Measurements from ENCODE around the gene TRIM37.

The TRIM37 gene

GRCh38 chr17:58998871-58999270 lies 107.8 kb downstream of the TRIM37 start:
- intact Hi-C loops (cut with DNase I), result no loop called here

GRCh38 chr17:58997756-58998553 lies 108.7 kb downstream of the TRIM37 start:
- DNase-seq, result no peak
- intact Hi-C loops (cut with DNase I), result no loop called here

More at GRCh38 chr17:58998871-58999270, 107.8 kb downstream of the TRIM37 start:
- DNase-seq, result no peak

GRCh38 chr17:58996968-58997367 lies 109.7 kb downstream of the TRIM37 start:
- no peak for DNase-seq
- intact Hi-C loops (cut with DNase I), result no loop called here

GRCh38 chr17:58995247-58995940 lies 111.3 kb downstream of the TRIM37 start:
- no peak for DNase-seq
- intact Hi-C loops (cut with DNase I), result no loop called here

- intact Hi-C loops (cut with DNase I), result no loop called here
- DNase-seq, result no peak
Measured at GRCh38 chr17:58993311-58993710, 113.4 kb downstream of the TRIM37 start.

GRCh38 chr17:58991718-58992331 lies 114.9 kb downstream of the TRIM37 start:
- intact Hi-C loops (cut with DNase I), result no loop called here
- no peak for DNase-seq

GRCh38 chr17:58989629-58990028 lies 117.1 kb downstream of the TRIM37 start:
- DNase-seq, result no peak
- intact Hi-C loops (cut with DNase I), result no loop called here

GRCh38 chr17:58985971-58986370 lies 120.7 kb downstream of the TRIM37 start:
- DNase-seq, result no peak
- intact Hi-C loops (cut with DNase I), result no loop called here

GRCh38 chr17:58985367-58985766 lies 121.3 kb downstream of the TRIM37 start:
- DNase-seq, result no peak

GRCh38 chr17:58982626-58983025 lies 124.1 kb downstream of the TRIM37 start:
- DNase-seq, result no peak
- intact Hi-C loops (cut with DNase I), result no loop called here

More at GRCh38 chr17:58985367-58985766, 121.3 kb downstream of the TRIM37 start:
- intact Hi-C loops (cut with DNase I), result no loop called here

GRCh38 chr17:58980706-58981481 lies 125.8 kb downstream of the TRIM37 start:
- no peak for DNase-seq
- intact Hi-C loops (cut with DNase I), result no loop called here

GRCh38 chr17:58976541-58976940 lies 130.1 kb downstream of the TRIM37 start:
- DNase-seq, result no peak
- intact Hi-C loops (cut with DNase I), result no loop called here

- no peak for DNase-seq
- intact Hi-C loops (cut with DNase I), result no loop called here
Measured at GRCh38 chr17:58974354-58974753, 132.3 kb downstream of the TRIM37 start.

- intact Hi-C loops (cut with DNase I), result no loop called here
Measured at GRCh38 chr17:58970609-58971450, 135.8 kb downstream of the TRIM37 start.

GRCh38 chr17:58969612-58970011 lies 137.1 kb downstream of the TRIM37 start:
- DNase-seq, result no peak
- intact Hi-C loops (cut with DNase I), result no loop called here

More at GRCh38 chr17:58970609-58971450, 135.8 kb downstream of the TRIM37 start:
- DNase-seq, result no peak

GRCh38 chr17:58969156-58969555 lies 137.5 kb downstream of the TRIM37 start:
- DNase-seq, result no peak
- intact Hi-C loops (cut with DNase I), result no loop called here

GRCh38 chr17:58968426-58969061 lies 138.1 kb downstream of the TRIM37 start:
- DNase-seq, result no peak
- intact Hi-C loops (cut with DNase I), result no loop called here

- DNase-seq, result no peak
- intact Hi-C loops (cut with DNase I), result no loop called here
Measured at GRCh38 chr17:58966208-58966607, 140.5 kb downstream of the TRIM37 start.

GRCh38 chr17:58965221-58965620 lies 141.5 kb downstream of the TRIM37 start:
- intact Hi-C loops (cut with DNase I), result no loop called here
- no peak for DNase-seq

Data from posterior cingulate gyrus (tissue), 11 donors.